Measurements from ENCODE around the gene KRTAP3-1.
"Not testable (repeated sequence)": the region's sequence is repeated elsewhere in the genome, so short reads cannot be mapped to it uniquely, and the experiment has no call there.

The KRTAP3-1 gene

DNA sequence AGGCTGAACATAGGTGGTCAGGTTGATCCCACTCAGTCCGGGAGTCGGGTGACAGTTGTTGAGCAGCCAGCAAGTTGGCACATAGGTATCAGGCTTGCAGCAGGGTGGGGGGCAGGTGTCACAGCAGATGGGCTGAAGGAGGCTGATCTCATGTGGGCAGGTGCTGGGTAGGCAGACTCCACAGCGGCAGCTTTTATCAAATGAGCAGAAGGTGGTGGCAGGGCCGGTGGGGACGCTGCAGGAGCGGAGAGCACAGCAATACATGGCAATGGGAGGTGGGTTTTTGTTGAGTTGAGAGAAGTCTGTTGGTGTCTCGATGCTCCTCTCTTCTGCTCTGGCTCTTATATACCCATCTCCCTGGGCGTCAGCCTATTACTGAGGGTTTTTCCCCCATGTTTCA, at the start of gene KRTAP3-1:
Gene KRTAP3-1 (minus strand): TSS at position 318 of the 400 bp plus-strand sequence. CDS start 54 bp downstream, at position 264.
- no peak for DNase-seq

DNA sequence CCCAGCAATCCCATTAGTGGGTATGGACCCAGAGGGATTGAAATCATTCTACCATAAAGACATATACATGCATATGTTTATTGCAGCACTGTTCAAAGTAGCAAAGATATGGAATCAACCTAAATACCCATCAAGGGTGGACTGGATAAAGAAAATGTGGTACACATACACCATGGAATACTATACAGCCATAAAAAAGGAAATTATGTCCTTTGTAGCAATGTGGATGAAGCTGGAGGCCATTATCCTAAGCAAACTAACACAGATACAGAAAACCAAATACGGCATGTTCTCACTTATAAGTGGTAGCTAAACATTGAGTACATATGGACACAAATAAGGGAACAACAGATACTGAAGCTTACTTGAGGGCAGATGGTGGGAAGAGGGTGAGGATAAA, 48.6 kb upstream of the KRTAP3-1 start:
- DNase-seq, result no peak

DNA sequence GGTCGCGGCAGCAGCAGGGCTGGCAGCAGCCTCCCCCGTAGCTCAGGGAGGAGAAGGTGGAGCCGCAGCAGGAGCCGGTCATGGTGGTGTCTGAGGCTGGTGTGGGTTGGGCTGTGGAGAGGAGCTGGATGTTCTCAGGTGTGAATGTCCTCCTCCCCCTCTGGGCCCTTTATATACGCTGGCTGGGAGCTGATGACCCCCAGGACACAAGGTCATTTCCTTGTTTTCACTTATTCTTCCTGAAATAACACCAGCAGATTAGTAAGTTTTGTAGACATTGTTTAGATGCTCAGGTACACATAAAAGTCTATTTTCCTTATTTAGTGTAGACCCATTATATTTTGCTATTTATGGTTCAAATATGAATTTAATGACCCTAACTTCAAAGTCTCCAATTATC, 46.2 kb upstream of the KRTAP3-1 start, which contains the start of gene KRTAP2-2:
Gene KRTAP2-2 (minus strand): TSS at position 101 of the 400 bp plus-strand sequence. CDS start 19 bp downstream, at position 82.
- DNase-seq, result not testable (repeated sequence)

DNA sequence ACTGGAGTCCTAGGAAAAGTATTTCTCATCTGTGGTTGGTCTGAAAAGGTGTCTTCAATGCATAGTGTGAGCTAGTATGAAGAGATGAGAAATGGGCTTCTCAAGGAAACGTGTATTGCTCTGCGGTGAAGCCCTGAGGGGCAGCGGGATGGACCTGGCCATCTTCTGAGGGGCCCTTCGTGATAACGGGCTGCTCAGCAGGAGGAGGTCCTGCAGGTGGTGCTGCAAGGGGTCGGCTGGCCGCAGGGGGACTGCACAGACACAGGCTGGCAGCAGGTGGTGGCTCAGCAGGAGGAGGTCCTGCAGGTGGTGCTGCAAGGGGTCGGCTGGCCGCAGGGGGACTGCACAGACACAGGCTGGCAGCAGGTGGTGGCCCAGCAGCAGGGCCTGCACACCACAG, 45.6 kb upstream of the KRTAP3-1 start:
- not testable (repeated sequence) for DNase-seq

DNA sequence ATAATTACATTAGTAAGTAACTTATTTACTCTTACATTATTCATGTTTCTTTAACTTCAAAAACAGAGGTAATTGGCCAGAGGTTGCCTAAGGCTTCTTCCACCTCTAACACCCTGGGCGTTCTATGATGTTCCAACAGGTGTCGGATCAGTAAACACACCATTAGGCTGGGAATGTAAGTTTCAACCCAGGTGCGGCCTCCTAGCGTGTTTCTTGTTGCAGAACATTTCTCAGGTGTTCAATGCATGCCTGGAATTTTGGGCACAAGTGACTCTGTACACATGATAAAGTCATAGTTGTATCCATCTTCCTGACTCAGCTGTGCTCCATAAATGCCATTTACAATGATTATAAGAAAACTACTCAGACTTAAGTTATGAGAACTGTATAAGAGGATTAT, 45.1 kb upstream of the KRTAP3-1 start:
- no peak for DNase-seq

DNA sequence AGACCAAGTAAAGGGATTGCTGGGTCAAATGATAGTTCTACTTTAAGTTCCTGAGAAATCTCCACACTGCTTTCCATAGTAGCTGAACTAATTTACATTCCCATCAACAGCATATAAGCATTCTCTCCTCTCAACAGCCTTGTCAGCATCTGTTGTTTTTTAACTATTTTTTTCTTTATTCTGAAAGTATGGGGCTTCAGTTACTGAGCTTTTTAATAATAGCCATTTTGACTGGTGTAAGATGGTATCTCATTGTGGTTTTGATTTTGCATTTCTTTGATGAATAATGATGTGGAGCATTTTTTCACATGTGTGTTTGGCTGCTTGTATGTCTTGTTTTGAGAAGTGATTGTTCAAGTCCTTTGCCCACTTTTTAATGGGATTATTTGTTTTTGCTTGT, 43.6 kb upstream of the KRTAP3-1 start:
- DNase-seq, result no peak

DNA sequence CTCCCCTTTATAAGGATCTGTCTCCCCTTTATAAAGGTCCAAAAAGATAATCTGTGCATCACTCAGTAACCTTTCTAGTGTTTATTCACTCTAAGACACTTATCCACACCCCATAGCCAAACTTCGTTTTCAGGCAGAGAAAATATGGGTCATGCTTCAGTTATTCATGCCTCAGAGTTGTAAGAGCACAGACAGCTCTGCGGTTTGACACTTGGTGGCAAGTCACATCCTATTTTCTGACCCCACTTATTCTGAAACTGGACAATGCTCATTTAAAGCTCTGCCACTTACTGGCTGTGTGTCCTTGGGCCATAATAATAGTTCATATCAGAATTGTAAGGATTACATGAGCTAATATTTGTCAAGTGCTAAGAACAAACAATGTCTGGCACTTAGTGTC, 40.2 kb upstream of the KRTAP3-1 start:
- DNase-seq, result no peak

DNA sequence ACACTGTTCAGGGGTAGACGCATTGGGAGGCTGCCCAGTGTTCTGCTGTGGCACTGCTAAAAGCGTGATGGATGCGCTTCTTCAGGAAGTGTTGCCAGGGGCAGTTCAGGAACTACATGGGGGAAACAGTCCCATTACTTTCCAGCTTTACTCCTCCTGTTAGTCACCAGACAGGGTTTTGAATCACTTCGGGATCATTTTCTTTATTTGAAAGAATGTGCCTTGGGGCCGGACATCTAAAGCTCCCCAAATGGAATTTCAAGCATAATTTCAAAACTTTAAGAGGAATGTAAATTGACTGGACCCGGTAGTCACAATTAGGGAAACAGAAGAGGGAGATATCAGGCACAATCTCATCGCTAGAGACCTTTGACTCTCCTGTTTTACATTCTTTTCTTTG, 39.5 kb upstream of the KRTAP3-1 start:
- DNase-seq, result no peak

DNA sequence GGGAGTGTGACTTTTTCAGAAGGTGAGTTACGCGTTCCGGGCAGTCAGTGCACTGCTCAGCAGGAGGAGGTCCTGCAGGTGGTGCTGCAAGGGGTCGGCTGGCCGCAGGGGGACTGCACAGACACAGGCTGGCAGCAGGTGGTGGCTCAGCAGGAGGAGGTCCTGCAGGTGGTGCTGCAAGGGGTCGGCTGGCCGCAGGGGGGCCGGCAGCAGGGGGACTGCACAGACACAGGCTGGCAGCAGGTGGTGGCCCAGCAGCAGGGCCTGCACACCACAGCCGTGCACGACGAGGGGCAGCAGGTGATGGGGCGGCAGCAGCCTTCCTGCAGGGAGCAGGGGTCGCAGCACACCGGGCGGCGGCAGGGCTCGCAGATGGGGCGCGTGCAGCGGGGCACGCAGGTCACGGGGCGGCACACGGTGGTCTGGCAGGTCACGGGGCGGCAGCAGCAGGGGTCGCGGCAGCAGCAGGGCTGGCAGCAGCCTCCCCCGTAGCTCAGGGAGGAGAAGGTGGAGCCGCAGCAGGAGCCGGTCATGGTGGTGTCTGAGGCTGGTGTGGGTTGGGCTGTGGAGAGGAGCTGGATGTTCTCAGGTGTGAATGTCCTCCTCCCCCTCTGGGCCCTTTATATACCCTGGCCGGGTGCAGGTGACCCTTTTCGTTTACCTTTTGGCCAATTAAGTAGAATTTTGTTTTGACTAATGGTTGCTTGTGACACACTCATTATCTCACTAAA, 38.0 kb upstream of the KRTAP3-1 start, which contains the start of gene KRTAP2-1:
Gene KRTAP2-1 (minus strand): TSS at position 582 of the 731 bp plus-strand sequence. CDS start 49 bp downstream, at position 533.
- DNase-seq, result not testable (repeated sequence)

DNA sequence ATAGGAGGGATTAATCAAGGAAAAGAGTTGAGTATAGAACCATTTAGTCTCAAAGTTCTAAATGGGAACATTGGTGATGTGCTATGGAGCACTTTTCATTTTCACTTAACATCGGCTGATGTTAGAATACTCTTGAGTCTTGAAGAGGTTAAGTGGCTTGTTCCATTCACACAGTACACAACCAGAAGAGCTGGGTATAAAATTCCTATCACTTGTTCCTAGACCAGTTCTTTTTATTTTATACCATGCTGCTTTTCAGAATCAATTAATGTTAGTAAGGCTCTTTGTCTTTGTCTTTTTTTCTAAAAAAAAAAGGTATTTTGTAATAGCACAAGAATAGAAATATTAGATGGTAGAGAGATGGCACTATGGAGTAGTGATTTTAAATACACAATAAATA, 34.0 kb upstream of the KRTAP3-1 start:
- no peak for DNase-seq

DNA sequence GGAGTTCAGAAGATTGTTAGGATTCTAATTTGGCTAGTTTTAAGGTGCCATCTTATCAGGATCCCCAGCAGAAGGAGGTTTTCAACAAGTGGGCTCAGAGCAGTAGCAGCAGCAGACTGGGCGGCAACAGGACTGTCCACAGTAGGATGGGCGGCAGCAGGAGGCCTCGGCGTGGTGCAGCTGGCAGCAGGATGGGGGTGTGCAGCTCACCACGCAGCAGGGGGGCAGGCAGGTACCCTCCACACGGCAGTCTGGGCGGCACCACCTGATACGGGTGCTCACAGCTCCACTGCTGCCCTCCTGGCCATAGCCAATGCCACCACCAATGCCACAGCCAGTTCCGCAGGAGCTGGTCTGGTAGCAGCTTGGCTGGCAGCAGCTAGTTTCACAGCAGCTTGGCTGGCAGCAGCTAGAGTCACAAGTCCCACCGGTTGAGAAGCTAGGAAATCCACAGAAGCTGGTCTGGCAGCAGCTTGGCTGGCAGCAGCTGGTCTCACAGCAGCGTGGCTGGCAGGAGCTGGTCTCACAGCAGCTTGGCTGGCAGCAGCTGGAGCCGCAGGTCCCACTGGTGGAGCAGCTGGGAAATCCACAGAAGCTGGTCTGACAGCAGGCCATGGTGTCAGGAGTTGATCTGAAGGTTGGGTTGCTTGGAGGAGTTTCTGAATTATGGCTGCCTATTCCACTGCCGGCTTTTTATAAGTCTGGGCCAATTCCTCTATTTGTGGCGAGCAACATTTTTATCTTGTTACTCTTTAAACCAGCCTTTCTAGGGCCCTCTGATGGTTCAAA, 32.0 kb upstream of the KRTAP3-1 start, which contains the start of gene KRTAP1-1:
Gene KRTAP1-1 (minus strand): TSS at position 668 of the 789 bp plus-strand sequence. CDS start 53 bp downstream, at position 615.
- peak in 1 of 2 experiments; percentile 11 for DNase-seq

DNA sequence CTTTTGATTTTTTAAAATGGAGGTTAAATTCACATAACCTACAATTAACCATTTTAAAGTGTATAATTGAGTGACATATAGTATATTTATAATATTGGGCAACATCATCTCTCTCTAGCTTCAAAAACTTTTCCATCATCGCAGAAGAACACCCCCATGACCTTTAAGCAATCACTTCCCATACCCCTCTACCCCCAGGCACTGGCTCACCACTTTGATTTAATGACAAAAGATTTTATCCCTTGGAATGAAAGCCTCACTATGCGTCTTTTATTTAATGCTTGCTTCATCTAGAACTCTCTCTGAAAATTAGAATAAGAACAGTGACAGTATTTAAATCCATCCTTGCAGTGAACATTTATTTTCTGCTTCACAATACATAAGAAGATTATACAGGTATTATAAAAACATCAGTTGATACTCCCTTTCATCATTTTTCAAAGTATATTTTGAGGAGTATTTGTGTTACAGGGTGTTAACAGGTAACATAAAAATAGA, 29.0 kb upstream of the KRTAP3-1 start:
- DNase-seq, result no peak

DNA sequence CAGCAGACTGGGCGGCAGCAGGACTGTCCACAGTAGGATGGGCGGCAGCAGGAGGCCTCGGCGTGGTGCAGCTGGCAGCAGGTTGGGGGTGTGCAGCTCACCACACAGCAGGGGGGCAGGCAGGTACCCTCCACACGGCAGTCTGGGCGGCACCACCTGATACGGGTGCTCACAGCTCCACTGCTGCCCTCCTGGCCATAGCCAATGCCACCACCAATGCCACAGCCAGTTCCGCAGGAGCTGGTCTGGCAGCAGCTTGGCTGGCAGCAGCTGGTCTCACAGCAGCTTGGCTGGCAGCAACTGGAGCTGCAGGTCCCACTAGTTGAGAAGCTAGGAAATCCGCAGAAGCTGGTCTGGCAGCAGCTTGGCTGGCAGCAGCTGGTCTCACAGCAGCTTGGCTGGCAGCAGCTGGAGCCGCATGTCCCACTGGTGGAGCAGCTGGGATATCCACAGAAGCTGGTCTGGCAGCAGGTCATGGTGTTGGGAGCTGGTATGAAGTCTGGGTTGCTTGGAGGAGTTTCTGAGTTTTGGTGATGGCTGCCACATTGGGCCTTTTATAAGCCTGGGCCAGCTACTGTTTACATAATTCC, 25.5 kb upstream of the KRTAP3-1 start, which contains the start of gene KRTAP1-3:
Gene KRTAP1-3 (minus strand): TSS at position 529 of the 590 bp plus-strand sequence. CDS start 53 bp downstream, at position 476.
- DNase-seq, result not testable (repeated sequence)

DNA sequence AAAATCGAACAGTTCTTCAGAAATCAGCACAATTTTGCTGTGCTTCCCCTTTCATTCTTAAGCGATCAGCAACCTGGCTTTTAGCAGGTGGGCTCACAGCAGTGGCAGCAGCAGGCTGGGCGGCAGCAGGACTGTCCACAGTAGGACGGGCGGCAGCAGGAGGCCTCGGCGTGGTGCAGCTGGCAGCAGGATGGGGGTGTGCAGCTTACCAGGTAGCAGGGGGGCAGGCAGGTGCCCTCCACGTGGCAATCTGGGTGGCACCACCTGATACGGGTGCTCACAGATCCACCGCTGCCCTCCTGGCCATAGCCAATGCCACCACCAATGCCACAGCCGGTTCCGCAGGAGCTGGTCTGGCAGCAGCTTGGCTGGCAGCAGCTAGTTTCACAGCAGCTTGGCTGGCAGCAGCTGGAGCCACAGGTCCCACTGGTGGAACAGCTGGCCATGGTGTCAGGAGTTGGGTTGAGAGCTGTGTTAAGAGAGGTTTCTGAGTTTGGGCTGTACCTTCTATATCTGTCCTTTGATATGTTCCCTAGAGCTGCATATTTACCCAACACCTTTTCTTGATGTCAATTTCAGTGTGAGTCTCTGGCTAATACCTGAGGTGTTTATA, 20.8 kb upstream of the KRTAP3-1 start, which contains the start of gene KRTAP1-4:
Gene KRTAP1-4 (minus strand): TSS at position 563 of the 613 bp plus-strand sequence. CDS start 117 bp downstream, at position 446.
- no peak for DNase-seq

DNA sequence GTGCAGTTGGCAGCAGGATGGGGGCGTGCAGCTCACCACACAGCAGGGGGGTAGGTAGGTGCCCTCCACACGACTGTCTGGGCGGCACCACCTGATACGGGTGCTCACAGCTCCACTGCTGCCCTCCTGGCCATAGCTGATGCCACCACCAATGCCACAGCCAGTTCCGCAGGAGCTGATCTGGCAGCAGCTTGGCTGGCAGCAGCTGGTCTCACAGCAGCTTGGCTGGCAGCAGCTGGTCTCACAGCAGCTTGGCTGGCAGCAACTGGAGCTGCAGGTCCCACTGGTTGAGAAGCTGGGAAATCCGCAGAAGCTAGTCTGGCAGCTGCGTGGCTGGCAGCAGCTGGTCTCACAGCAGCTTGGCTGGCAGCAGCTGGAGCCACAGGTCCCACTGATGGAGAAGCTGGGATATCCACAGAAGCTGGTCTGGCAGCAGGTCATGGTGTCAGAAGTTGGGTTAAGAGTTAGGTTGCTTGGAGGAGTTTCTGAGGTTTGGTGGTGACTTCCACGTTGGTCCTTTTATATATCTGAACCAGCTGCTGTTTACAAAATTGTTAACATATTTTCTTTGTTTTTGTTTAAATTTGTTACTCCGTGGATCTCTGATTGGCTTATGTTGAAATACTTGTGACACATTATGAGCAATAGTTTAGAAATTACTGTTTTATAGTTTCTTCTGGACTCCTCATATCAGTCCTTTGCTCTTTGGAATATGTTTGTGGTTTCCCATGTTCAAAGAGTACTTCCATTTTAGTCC, 18.0 kb upstream of the KRTAP3-1 start, which contains the start of gene KRTAP1-5:
Gene KRTAP1-5 (minus strand): TSS at position 494 of the 757 bp plus-strand sequence. CDS start 53 bp downstream, at position 441.
- DNase-seq, result no peak

DNA sequence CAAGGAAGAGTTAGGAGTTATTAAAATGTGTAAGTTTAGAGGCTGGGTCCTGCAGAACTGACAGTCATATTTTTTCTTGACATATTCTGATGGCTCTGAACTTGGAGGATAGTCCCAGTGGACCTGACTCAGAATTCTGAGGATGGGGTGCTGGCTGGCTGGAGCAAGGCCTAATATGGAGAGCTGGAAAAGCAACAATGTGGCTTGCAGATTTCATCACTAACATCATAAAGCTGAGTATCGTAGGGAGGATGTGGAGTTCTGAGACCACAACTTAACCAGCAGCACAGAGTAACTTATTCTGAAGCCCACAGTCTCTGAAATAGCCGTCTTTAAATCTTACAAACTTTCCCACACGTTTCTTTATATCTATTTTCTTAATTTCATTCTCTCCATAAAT, 15.8 kb upstream of the KRTAP3-1 start:
- DNase-seq, result no peak

DNA sequence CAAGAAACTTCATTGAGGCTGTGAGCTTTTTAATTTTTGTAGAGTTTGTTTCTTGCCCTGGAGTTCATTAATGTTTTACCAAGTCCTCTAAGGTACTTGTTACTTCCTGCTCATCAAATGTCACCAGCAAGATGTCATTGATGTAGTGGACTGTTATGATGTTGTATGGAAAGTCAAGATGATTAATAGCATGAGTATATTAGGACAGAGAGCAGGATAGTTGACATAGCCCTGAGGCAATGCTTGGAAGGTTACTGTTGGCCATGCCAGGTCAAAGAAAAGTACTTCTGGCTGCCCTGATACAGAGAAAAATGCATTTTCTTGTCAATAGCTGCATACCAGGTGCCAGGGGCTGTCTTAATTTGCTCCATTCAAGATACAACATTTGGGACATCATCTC, 11.4 kb upstream of the KRTAP3-1 start:
- DNase-seq, result no peak

DNA sequence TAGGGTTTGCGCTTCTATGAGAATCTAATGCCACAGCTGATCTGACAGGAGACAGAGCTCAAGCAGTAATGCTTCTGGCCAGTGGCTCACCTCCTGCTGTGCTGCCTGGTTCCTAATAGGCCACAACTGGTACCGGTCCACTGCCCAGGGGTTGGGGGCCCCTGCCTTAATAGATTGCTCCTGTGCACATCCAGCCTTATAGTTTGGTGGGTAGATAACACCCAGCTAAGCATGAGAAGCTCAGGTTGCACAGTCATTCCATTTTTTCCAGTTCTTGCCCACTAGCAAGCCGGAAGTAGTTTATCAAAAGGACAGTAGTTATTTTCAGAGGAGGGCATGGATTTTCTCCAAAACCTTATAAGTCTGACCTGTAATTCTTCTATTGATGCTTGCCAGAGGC, 10.5 kb upstream of the KRTAP3-1 start:
- no peak for DNase-seq

DNA sequence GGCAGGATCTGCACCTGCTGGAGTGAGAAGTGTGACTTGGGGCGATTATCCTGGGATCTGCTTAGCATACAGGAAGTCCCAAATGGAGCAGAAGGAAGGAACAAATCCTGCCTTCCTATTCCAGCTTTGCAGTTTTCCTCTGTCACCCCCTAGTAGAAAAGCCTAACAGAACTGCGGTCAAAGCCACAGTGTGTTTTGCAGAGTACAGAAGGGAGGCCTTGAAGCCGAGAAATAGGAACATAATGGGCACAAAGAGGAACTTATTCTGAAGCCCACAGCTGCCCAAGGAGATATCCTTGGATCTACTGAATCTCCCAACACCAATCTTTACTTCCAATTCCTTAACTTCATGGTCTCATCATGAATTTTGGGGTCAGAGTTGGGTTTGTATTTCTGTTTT, 9.6 kb upstream of the KRTAP3-1 start:
- no peak for DNase-seq

DNA sequence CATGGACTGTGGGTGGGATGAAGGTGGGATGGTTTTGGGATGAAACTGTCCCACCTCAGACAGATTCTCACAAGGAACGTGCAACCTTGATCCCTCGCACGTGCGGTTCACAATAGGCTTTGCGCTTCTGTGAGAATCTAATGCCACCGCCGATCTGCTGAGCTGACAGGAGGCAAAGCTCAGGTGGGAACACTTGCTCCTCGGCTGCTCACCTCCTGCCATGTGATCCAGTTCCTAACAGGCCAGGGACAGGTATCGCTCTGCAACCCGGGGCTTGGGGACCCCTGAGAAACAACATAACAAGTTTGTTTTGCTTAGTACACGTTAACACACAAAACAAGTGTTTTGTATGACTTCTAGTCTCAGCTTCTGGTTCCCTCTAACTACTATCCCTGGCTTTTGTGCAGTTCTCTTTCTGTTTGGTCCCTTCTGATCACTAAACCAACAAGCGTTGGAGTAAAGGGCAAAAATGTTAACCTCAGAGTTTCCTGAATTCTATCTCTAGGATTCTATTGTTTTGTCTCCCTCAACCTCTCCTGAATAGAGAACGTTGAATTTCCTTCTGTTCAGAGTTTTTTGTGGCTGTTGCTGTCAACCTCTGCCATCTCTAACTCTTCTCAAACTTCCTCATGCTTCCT, 7.8 kb upstream of the KRTAP3-1 start:
- no peak for DNase-seq

DNA sequence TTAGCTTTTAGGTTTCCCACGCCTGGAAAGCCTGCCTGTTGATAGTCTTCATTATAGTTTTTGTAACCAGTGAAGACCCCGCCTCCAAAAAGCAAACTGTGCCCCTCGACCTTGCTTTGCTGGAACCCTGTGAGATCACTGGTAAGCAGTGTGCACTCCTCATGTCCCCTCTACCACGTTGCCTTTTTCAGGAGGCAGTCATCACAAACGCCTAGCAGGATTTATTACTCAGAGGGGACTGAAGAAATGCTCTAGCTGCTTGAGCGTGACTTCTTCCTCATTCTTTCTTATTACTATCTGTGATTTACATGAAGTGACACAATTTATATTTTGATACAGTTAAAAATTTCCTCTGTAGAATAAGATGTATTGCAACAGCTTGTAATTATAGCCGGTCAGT, 6.5 kb upstream of the KRTAP3-1 start:
- DNase-seq, result no peak
